NCI-H82 treated with DMSO at 0.1 percent for 48 hours (cell line): Measurements from ENCODE around the gene EPHB2.

Source experiments
- DNase-seq: peaks from one replicate; lab custom pipeline; 2025; ENCODE audit not compliant: unreplicated experiment; lab: John Stamatoyannopoulos, UW

The EPHB2 gene

DNA sequence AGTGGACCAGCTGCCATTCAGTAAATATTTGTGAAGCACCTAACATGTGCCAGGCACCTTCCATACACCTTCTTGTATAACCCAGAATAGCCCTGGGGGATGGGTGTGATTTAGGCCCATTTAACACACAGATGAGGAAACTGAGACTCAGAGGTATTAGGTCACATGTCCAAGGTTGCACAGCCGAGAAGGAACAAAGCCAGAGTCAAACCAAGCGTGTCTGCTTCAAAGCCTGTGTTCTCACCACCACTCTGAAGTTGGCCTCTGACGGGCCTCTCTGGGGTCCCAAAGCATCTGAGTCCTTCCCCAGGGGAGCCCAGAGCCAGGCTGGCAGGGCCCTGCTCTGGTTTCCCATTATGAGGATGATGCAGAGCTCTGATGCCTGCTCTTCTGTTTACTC lies 196.9 kb downstream of the EPHB2 start:
- DNase-seq = no peak

DNA sequence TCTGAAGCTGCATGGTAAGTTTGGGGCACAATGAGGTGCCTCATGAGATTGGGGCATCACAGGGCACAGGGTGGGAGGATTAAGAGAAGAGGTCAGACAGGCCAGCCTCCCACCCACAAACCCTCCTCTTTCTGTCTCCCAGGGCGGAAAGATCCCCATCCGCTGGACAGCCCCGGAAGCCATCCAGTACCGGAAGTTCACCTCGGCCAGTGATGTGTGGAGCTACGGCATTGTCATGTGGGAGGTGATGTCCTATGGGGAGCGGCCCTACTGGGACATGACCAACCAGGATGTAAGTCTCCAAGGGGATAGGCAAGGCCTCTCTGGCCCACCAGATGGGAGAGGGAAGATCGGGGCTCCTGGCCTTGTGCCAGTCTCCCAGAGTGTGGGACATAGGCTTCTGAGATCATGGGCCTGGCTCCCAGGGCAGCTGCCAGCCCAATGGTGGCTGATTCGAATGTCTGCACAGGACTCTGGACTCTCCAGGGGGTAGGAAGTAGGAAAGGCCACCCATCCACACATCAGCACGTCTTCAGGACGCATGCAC lies 198.3 kb downstream of the EPHB2 start:
- no peak for DNase-seq

DNA sequence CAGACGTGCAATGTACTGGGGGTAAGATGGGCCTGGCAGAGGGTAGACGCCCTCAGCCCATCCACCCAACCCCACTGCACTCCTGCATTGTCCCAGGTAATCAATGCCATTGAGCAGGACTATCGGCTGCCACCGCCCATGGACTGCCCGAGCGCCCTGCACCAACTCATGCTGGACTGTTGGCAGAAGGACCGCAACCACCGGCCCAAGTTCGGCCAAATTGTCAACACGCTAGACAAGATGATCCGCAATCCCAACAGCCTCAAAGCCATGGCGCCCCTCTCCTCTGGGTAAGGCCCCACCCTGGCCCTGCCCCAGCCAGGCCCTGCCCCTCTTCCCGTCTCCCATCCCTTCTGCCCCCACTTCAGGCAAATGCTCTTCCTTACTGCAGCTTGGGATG lies 199.6 kb downstream of the EPHB2 start:
- no peak for DNase-seq

DNA sequence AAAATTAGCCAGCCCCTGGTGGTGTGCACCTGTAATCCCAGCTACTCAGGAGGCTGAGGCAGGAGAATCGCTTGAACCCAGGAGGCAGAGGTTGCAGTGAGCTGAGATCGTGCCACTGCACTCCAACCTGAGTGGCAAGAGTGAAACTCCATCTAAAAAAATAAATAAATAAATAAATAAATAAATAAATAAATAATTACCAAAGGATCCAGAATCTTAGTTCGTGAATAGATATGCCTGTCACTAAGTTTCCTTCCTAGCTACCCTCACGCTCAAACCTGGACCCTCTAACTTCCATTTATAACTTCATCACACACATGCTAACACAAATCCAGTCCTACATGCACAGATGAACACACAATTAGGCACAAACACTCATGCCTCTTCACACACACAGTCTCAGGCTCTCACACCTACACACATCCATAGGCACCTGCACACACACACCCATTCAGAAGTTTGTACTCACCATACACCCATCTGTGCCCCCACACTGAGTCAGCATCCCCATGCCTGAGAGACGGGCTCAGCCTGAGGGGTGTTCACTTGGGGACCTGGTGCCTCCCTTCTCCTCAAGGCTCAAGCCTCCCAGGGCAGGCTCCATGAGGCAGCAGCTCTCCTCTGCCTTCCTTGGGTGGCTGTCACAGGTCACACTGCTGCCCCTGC lies 200.5 kb downstream of the EPHB2 start:
- DNase-seq = no peak

DNA sequence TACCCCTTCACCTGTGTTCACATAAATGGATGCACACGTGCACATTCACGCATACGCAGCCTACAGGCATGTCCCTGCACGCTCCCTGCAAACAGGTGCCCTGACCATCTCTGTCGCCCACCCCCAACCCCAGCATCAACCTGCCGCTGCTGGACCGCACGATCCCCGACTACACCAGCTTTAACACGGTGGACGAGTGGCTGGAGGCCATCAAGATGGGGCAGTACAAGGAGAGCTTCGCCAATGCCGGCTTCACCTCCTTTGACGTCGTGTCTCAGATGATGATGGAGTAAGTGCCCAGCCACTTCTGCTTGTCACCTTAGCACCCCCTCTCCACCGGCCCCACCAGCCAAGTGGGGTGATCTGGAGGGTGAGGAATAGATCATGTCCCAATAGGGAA lies 201.7 kb downstream of the EPHB2 start:
- DNase-seq = no peak

DNA sequence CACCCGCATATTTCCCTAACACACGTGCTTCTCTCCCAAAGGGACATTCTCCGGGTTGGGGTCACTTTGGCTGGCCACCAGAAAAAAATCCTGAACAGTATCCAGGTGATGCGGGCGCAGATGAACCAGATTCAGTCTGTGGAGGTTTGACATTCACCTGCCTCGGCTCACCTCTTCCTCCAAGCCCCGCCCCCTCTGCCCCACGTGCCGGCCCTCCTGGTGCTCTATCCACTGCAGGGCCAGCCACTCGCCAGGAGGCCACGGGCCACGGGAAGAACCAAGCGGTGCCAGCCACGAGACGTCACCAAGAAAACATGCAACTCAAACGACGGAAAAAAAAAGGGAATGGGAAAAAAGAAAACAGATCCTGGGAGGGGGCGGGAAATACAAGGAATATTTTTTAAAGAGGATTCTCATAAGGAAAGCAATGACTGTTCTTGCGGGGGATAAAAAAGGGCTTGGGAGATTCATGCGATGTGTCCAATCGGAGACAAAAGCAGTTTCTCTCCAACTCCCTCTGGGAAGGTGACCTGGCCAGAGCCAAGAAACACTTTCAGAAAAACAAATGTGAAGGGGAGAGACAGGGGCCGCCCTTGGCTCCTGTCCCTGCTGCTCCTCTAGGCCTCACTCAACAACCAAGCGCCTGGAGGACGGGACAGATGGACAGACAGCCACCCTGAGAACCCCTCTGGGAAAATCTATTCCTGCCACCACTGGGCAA lies 202.9 kb downstream of the EPHB2 start:
- DNase-seq = no peak

DNA sequence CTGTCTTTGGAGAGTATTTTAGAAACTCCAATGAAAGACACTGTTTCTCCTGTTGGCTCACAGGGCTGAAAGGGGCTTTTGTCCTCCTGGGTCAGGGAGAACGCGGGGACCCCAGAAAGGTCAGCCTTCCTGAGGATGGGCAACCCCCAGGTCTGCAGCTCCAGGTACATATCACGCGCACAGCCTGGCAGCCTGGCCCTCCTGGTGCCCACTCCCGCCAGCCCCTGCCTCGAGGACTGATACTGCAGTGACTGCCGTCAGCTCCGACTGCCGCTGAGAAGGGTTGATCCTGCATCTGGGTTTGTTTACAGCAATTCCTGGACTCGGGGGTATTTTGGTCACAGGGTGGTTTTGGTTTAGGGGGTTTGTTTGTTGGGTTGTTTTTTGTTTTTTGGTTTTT lies 203.5 kb downstream of the EPHB2 start:
- no peak for DNase-seq

DNA sequence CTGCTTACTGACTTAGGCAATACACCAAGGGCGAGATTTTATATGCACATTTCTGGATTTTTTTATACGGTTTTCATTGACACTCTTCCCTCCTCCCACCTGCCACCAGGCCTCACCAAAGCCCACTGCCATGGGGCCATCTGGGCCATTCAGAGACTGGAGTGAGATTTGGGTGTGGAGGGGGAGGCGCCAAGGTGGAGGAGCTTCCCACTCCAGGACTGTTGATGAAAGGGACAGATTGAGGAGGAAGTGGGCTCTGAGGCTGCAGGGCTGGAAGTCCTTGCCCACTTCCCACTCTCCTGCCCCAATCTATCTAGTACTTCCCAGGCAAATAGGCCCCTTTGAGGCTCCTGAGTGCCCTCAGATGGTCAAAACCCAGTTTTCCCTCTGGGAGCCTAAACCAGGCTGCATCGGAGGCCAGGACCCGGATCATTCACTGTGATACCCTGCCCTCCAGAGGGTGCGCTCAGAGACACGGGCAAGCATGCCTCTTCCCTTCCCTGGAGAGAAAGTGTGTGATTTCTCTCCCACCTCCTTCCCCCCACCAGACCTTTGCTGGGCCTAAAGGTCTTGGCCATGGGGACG lies 204.1 kb downstream of the EPHB2 start:
- no peak for DNase-seq

DNA sequence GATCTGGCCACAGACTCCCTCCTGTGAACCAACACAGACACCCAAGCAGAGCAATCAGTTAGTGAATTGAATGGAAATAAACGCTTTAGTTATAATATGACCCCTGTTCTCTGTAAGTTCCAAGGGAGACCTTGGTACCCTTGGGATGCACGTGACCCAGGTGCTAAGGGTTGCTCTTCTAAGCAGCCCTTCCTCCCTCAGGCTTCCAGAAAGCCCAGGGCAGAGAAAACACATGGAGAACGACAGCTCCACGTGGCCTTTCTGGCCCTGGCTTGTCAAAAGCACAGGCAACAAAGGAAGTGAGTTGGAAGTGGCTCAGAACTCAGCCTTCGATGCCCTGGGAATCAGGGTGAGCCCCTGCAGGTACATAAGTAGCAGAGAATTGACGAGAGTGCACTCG lies 204.6 kb downstream of the EPHB2 start:
- no peak for DNase-seq

DNA sequence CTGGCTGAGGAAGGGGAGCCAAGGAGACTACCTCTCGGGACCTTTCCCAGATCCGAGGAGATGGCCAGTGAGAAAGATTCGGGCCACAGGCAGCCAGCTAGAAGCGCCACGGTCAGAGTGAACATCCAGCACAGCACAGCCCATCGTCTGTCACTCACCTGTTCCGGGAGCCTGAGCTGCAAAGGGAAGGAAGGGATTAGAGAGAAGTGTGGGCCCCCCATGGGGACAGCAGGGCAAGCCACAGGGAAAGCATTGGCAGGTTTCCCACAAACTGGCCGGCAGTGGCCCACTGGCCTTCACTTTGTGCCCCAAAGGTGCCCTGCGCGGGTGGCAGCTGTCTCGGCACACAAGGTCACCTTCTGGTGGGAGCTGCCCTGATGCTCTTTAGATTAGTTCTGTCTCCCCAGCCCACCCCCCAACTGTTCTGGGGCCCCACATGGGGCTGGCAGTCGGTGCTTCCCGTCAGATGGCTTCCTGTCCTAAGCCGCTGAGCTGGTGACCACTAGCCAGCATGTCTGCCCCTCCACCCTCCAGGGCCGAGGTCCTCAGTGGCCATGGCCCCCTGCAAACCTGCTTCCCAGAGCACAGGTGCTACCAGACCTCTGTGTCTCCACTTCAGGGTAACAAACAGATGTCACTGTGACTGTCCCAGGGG lies 205.3 kb downstream of the EPHB2 start:
- no peak for DNase-seq

DNA sequence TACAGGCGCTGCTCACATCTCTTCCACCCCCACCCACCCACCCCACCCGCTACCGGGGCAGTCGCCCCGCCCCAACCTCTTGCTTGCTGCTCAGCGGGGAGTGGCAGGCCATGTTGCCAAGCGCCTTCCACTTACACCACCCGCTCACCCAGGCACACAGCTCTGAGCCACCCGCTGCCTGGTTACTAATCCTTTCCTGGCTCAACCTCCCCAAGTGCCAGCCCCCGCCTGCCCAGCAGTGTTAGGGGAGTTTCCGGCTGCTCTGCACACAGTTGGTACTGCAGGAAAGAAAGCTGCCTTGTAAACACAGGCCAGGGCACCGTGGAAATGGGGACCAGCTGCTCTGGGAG lies 205.8 kb downstream of the EPHB2 start:
- DNase-seq = no peak

DNA sequence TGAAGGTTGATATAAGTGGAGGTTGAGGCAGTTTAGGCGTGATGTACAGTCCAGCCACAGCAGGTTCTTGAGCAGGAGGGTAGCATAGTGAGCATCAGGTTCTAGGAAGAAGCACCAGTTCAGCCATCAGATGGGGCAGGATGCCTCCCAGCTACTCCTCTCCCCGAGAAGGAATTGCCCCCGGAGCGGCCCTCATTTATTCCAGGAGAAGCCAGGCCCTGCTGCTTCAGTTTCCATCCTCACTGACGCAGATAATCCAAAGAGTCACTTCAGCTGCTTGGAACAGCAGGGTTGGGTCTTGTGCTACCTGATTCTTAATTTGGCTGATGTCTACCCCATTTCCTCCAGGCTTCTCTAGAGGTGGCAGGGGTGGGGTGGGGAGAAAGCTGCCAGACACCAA lies 207.3 kb downstream of the EPHB2 start:
- DNase-seq = no peak

DNA sequence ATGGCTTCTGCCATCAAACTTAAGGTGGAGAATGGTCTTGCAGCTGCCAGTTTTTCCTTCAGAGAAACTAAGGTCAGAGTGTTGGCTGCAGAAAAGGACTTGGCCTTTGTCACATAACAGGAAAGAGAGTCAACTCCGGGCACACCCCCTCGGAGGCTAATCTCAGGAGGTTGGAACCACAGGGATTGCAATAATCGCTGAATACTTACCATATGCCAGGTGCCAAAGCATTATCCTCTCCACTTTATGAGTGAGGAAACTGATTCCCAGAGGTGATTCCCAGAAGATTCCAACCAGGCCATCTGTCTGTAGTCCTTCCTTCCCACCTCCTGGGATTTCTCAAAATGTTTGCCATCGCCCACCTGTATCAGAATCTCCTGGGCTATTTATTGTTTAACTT lies 208.0 kb downstream of the EPHB2 start:
- DNase-seq = peak; percentile 63

DNA sequence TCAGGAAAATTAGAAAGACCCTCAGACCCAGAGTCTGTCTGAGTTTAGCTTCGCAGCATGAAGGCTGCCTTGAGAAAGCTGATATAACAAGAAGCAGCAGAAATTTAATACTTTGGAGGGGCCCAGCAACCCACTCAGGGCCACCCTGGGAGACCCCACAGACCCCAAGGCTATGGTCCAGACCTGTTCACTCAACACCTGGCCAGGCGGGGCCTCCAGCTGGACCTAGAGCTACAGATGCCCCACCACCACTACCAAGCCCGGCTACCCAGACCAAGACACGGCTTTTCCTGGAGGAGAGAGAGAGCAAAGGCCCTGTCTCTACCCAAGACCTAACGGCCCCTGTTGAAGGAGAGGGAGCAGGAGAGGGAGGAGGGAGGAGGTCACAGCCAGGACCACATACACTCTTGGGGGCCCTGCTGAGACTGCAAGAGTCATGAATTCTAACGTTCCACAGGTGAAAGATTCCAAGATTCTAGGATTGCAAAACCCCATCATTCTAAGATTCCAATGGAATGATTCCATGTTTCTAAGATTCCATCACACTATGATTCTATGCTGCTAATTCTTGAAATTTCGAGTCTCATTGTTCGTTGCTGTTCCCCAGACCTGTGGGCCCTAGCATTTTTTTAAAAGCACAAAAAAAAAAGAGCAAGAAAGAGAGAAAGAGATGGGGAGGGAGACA lies 208.8 kb downstream of the EPHB2 start:
- DNase-seq = no peak

DNA sequence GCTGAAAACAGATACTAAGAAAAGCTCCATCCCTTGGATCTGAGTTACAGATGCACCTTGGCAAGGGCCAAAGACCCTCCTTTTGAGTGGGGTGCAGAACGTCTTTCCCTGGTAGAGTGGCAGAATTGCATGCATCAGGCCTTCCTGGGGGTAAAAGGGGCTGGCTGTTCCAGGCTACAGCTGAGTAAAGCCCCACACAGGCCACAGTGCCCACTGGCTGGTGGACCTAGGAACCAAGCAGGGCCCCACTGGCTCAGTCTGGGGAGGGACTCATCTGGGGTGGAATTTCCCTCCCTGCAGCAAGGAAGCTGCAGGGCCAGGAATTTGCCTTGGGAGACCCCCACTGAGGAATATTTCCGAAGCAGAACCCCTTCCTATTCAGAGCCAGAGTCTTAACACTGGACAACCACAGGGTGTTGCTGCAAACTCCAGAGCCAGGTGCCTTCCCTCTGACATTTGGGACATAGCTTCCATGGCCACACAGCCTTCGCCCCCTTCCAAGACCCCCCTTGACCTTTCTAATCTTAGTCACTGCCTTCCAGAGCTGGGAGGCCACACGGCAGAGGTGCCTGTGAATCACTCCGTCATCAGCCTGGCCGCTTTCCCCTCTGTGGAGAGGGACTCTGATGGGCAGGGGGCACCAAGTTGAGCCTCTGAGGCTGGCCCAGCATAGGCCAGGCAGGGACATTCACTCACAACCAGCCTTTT lies 209.5 kb downstream of the EPHB2 start:
- DNase-seq = no peak

DNA sequence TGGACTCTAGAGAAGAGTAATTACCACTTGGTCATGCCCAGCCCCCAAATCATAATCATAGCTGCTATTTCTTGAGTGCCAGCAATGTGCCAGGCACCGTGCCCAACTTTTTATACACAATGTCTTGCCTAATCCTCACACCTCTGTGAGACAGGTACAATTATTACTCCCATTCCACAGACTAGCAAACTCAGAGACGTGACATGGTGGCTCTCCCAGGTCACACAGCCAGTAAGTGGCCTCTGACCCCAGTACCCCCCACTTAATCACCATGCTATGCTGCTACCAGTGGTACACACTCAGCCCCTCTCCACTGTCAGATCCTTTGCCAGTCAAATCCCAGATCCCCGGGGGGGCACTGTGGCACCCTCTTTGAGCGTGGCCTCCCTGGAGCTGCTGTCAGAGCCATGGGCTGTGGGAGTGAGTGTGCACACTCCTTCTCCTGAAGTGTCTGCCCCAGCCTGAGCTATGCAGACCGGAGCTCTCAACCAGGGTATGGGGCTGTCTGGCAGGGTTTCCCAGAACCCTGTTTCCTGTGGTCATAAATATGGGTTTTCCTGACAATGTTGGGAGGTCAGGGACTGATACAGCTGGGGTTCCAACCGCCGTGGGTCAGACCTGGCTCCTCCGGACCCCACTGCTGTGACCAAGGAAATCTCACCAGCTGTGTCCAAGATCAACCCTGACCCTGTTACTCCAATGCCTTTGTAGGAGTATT lies 210.3 kb downstream of the EPHB2 start:
- DNase-seq = no peak

DNA sequence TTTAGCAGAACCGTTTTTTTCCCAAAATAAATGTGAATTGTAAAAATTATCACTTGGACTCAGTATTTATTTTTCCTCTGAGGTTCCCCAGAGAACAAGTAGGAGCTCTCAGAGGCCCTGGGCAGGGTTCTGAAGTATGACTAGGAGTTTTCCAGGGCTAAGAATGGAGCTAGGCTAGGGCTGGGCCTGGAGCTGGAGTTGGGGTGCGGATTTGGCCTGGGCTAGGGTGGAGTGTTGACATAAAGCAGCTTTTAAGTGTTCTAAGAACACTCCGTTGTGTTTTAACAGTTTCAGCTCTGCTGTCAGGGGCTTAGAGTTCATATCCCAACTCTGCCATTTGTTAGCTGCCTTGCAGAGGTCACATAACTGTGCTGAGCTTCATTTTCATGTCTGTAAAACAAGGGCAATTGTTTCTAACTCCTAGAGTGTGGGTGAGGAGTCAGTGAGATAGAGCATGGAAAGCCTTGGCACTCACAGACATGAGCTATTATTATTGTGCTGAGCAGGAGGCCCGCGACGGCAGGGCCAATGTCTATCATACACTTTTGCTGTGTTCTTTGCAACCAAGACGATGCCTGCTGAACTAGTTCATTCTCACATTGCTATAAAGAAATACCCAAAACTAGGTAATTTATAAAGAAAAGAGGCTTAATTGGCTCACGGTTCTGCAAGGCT lies 210.9 kb downstream of the EPHB2 start:
- no peak for DNase-seq

DNA sequence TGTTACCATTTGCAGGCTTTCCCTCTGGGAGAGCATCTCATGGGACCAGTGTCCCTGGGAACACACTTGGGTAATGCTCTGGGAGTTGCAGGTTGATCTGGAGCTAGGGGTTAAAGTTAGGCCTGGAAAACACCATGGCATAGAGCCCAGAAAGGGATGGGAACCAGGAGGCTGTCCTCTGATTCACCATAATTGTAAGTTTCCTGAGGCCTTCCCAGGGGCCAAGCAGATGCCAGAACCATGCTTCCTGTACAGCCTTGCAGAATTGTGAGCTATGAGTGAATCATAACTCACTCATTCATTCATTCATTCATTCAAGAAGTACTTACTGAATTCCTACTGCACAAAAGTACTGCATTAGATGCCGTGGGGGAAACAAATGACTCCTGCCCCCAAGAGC lies 212.0 kb downstream of the EPHB2 start:
- no peak for DNase-seq

DNA sequence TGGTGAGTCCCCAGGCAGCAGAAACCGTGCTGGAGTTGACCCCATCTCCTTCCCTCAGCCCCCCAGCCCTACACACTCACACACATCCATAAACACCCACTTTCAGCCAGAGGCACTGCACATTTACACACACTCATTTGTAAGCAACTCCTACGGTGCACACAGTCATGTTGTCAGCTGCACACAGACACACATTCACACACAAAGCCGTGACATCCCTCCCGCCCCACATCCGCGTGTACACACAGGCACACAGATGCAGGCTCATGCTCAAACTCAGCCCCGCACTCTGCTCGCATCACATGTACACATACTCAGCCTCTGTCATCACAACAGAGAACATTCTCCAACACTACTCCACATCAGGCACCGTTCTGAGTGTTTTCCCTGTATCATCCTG lies 214.5 kb downstream of the EPHB2 start:
- DNase-seq = no peak
